Stimulated activated CD8-positive, alpha-beta memory T cell treated with anti-CD3 and anti-CD28 coated beads, Interleukin-7, amount 100 ng/mL, for 4 hours (primary cell): Measurements from ENCODE around the gene EFNA2.

ENCODE experiments used
- DNase-seq, 2 donors: peaks; one replicate each; pipeline ENCODE4 v3.0.0-alpha.2; 2020; ENCODE audit warnings: low read depth in 2 of 2

EFNA2 gene

GRCh38 chr19:1272423-1273262 is 13.0 kb upstream of the EFNA2 start:
- no peak for DNase-seq

DNA sequence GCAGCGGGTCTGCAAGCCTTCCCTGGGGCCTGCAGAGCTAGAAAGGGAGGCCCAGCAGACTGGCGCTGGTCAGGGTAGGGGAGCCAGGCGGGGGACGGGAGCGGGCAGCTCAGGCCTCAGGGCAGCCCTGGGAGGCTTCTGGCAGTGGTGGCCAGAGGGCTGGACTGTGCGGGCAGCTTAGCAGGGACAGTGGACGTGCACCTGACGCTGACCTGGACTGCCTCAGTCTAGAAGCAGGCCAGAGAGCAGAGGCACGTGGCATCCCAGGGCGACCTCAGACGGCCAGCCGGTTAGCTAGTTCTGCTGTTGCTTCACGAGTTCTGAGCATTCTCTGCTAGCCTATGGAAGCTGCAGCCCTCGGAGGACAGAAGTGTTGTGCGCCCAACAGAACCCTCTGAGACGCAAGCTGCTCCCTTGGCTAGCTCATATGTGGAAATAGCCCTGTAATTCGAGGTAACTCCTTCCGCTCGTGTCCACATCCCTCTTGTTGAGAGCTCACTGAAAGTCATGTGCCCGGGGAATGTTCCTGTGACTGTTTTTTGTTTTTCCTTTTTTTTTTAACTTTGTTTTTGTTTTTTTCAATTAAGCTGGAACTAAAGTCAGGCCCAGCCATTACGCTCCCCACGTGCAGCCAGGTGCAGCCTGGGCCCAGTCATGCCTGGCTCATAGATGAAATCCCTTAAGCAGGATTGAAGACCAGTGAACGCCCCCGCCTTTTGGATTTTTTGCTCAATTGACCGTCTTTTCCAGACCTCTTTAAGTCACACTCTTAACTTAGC is 12.2 kb upstream of the EFNA2 start:
- DNase-seq, result no peak

DNA sequence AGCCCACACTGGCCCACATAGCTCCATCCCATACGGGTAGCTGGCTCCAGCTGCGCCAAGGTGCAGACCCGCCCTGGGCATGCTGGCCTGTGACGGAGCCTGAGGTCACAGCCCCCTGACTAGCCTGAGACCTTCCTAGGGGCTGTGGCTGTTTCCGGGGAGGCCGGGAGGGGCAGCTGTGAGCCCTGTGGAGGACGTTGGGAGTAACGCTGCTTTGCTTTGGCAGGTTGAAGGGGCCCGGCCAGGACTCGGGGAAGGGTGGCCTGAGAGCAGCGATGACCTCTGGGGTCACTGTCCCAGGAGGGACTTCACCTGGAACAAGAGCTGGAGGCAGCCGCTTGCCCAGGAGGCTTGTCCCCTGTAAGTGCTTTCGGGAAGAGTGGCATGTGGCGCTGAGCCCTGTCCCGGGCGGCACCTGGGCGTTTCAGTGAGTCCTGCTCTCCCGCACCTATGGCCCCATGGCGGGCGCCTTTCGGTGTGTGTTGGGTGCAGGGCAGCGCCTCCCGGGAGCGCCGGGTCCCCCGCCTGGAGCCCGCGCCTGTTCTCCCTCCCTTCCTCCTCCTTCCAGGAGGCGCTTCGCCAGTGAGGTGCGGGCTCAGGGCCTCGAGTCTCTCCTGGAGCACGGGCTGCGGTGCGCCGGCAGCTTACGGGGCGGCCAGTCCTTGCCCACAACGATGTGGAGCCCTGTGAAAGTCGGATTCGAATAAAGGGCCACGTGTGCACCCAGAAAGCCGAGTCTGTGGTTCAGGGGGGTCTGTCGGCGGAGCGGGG is 11.4 kb upstream of the EFNA2 start:
- no peak for DNase-seq

DNA sequence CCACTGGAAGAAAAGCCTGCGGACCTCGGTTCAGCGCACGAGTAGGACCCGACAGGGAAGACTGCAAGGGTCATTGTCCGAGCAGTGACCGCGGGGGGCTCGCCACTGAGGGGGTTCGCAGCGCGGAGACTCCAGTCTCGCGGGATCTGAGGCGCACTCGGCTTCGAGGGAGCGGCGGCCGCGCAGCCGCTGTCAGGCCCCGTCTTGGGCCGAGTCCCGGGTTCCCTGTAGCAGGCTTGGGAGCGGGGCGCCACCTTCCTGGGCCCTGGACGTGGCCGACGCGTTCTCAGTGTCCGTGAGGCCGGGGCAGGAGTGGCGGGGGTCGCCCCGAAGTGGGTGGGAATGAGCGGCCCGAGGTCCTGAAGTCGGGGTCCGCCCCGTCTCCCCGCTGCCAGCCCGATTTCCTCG is 10.8 kb upstream of the EFNA2 start:
- DNase-seq, result no peak

GRCh38 chr19:1275260-1275975 is 10.3 kb upstream of the EFNA2 start, which contains the start of gene FAM174C:
Gene FAM174C, plus strand, starts transcription at chr19:1275530. Its CDS starts 20 bp downstream, at chr19:1275550.
- DNase-seq, result peak; percentile 96 to 97

- DNase-seq, result no peak
Measured at GRCh38 chr19:1275976-1276627, 9.6 kb upstream of the EFNA2 start.

DNA sequence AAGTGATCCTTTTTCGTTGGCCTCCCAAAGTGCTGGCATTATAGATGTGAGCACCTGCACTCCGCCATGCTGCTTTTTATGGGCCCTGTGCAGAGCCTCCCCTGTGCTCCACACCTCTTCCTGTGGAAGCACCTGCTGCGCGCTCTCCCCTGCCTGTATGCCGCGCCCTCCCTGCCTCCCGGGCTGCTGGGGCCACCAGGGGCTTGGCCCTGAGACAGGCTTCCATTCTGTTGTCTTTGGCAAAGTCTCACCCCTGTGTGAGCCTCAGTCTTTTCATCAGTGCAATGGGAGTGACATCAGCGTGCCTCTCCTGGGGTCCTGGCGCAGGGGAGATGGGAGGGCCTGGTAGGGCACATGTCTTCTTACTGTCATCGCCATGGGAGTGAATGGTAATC is 9.0 kb upstream of the EFNA2 start:
- DNase-seq, result no peak

GRCh38 chr19:1277061-1277460 is 8.6 kb upstream of the EFNA2 start:
- DNase-seq, result no peak

DNA sequence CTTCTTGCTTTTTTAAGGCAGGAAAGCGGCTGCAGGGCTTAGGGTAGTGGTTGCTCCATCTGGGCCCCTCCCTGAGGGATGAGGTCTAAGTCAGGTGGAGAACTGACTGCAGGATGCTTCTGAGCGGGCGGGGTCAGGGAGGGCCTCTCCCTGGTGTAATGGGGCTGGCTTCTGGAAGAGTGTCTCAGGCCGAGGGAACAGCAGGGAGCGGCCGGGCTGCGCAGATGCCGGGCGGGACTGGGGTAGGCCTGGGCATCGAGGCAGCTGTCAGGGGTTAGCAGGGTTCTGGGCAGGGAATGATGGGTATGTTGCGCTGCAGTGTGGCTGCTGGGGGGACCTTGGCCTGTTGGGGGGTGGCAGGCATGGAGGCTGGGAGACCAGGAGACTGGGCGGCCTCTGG is 7.6 kb upstream of the EFNA2 start:
- DNase-seq, result no peak

GRCh38 chr19:1278713-1279660 is 6.7 kb upstream of the EFNA2 start:
- DNase-seq, result no peak

DNA sequence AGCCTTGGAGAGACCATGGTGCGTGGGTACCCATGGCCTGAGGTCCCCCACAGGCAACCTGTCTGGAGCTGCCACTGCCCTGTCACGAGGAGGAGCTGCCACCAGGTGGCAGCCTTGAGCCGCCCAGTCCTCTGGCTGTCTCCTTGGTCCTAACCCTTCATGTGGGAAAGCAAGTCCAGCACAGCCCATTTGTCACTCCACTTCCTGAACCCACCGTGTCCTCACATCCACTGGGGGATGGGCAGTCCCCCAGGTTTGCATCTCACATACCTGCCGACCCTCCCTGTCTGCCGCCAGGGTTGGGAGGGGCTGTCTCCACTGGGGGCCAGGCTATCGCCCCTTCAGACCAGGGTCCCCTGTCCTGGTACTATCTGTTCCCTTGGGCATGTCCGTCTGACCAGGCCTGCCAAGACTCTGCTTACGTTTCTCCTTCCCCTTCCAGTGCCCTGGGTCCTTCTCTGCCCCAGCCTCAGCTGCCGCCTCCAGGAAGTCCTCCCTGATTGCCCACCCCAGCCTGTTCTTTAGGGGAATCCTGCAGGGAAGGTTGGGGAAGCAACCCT is 5.8 kb upstream of the EFNA2 start:
- peak in 1 of 2 donors; percentile 65 for DNase-seq

GRCh38 chr19:1280636-1281568 is 4.8 kb upstream of the EFNA2 start:
- no peak for DNase-seq

DNA sequence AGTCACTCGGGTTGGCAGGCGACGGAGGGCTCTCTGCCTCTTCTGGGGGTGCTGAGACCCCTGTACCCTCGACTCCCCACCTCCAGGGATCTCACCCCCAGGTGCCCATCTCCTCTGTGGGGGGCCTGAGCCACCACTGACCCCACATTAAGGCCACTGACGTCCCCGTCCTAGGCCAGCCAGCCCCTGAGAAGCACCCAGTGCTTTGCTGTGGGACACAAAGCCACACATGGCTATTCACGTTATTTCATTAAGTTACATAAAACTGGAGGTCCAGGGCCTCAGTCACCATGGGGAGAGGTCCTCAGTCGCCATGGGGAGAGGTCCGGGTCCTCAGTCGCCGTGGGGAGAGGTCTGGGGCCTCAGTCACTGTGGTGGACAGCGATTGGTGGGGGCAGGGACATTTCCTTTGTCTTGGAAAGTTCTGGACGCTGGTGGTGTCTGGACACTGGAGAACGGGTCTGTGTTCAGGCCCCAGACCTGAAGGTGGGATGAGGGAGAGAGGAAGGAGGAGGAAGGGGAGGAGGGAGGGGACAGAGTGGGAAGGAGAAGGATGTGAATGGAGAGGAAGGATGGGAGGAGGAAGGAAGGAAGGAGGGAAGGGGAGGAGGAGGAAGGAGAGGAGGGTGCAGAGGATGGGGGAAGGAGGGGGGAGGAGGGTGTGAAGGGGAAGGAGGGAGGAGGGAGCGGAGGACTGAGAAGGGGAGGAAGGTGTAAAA is 3.9 kb upstream of the EFNA2 start:
- DNase-seq, result no peak

DNA sequence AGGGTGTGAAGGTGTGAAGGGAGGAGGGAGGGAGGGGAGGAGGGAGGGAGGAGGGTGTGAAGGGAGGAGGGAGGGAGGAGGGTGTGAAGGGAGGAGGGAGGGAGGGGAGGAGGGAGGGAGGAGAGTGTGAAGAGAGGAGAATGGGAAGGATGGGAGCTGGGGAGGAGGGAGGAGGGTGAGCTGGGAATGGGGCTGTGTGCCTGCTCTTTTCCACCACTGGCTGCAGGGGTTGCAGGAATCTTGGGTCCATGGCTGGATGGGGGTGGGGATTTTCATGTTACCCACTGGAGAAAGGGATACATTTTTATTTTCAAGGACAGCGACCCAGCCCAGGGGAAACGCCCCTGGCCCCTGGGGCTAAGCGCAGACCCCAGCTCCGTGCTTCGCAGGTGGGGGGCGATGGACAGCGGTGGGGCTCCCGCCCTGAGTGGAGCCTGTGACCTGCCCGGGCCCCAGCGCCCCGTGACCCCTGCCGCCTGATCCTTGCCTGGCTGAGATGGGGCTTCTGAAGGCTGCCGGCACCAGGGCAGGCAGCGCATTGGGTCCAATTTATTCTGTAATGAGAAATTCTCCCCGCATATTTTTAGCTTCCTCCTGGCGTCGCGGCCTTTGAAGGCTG is 3.0 kb upstream of the EFNA2 start:
- DNase-seq, result no peak

DNA sequence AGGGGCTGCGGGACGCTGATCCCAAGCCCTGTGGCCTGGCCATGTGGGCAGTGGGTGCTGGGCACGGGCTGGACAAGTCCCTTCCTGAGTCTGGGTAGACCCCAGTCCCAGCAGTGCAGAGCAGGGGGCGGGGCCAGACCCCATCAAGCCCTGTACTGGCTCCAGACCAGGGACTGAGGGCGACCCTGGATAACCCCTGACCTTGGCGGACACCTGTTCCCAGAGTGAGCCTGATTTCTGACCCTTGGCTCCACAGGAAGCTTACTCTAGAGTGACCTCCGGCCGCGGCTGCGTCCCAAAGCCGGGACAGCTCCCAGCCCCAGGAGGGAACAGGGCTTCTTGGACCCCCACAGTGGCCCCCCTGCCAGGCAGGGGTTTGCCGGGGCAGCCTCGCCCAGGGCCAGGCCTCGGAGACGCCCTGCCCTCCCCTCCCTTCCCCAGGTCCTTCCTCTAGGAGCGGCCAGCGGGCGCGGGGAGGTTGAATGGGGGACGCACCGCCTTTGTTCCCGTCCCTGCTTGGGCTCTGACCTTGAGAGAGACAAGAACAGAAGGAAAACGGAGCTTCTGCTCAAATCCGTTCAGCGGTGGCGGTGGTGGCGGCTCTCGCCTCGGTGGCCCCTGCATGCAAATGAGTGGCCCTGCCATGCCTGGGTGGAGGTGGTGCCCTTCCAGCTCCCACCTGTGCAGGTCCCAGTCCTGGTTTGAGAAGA is 2.3 kb upstream of the EFNA2 start:
- DNase-seq, result no peak

DNA sequence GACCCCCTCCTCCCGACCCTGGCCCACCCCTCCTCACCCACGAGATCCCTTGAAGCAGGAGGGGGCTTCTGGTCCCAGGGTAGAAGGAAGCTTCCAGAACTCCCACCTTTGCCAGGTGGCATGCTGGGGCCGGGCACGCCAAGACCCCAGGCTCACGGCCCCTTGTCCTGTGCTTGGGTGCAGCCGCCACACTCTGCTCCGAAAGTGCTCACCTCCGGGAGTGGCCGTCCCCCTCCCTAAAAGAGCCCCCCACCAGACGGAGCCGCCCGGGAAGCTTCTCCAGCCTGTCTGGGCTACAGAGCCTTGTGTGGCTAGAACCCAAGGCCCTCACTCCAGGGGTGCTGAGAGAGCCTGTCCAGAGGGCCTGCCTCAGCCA is 1.8 kb upstream of the EFNA2 start:
- DNase-seq, result no peak
